ENCODE measurements around the gene SERPINB5.

The SERPINB5 gene

GRCh38 chr18:63465059-63465458 is 11.7 kb upstream of the SERPINB5 start:
- no peak for DNase-seq (ENCODE audit: low read depth)
- no peak overlapping the region for H3K4me3 ChIP-seq (ENCODE audit: low read depth, low read length)

- no peak for DNase-seq (ENCODE audit: low read depth)
- H3K4me3 ChIP-seq (ENCODE audit: low read depth, low read length), result no peak overlapping the region
Measured at GRCh38 chr18:63467699-63468098, 9.1 kb upstream of the SERPINB5 start.

GRCh38 chr18:63468575-63468974 is 8.2 kb upstream of the SERPINB5 start:
- no peak overlapping the region for H3K4me3 ChIP-seq (ENCODE audit: low read depth, low read length)
- DNase-seq (ENCODE audit: low read depth), result no peak

GRCh38 chr18:63470751-63471150 is 6.0 kb upstream of the SERPINB5 start:
- peak; percentile 4 for DNase-seq (ENCODE audit: low read depth)
- no peak overlapping the region for H3K4me3 ChIP-seq (ENCODE audit: low read depth, low read length)

- DNase-seq (ENCODE audit: low read depth), result no peak
- H3K4me3 ChIP-seq (ENCODE audit: low read depth, low read length), result no peak overlapping the region
Measured at GRCh38 chr18:63472380-63472779, 4.4 kb upstream of the SERPINB5 start.

- no peak overlapping the region for H3K4me3 ChIP-seq (ENCODE audit: low read depth, low read length)
Measured at GRCh38 chr18:63477200-63477599, 442 bp downstream of the SERPINB5 start.

GRCh38 chr18:63477968-63478367 is 1.2 kb downstream of the SERPINB5 start:
- H3K4me3 ChIP-seq (ENCODE audit: low read depth, low read length), result no peak overlapping the region
- no peak for DNase-seq (ENCODE audit: low read depth)

More at GRCh38 chr18:63477200-63477599, 442 bp downstream of the SERPINB5 start:
- DNase-seq (ENCODE audit: low read depth), result no peak

GRCh38 chr18:63479826-63480225 is 3.1 kb downstream of the SERPINB5 start:
- H3K4me3 ChIP-seq (ENCODE audit: low read depth, low read length), result no peak overlapping the region
- no peak for DNase-seq (ENCODE audit: low read depth)

GRCh38 chr18:63480476-63480875 is 3.7 kb downstream of the SERPINB5 start:
- no peak for DNase-seq (ENCODE audit: low read depth)
- no peak overlapping the region for H3K4me3 ChIP-seq (ENCODE audit: low read depth, low read length)

GRCh38 chr18:63480915-63481314 is 4.2 kb downstream of the SERPINB5 start:
- DNase-seq (ENCODE audit: low read depth), result no peak
- H3K4me3 ChIP-seq (ENCODE audit: low read depth, low read length), result no peak overlapping the region

GRCh38 chr18:63487676-63488075 is 10.9 kb downstream of the SERPINB5 start:
- H3K4me3 ChIP-seq (ENCODE audit: low read depth, low read length), result no peak overlapping the region

GRCh38 chr18:63488160-63488559 is 11.4 kb downstream of the SERPINB5 start:
- DNase-seq (ENCODE audit: low read depth), result no peak
- H3K4me3 ChIP-seq (ENCODE audit: low read depth, low read length), result no peak overlapping the region

More at GRCh38 chr18:63487676-63488075, 10.9 kb downstream of the SERPINB5 start:
- DNase-seq (ENCODE audit: low read depth), result no peak

- H3K4me3 ChIP-seq (ENCODE audit: low read depth, low read length), result no peak overlapping the region
- DNase-seq (ENCODE audit: low read depth), result no peak
Measured at GRCh38 chr18:63492851-63493250, 16.1 kb downstream of the SERPINB5 start.

- DNase-seq (ENCODE audit: low read depth), result no peak
- H3K4me3 ChIP-seq (ENCODE audit: low read depth, low read length), result no peak overlapping the region
Measured at GRCh38 chr18:63495675-63496074, 18.9 kb downstream of the SERPINB5 start.

- no peak overlapping the region for H3K4me3 ChIP-seq (ENCODE audit: low read depth, low read length)
- no peak for DNase-seq (ENCODE audit: low read depth)
Measured at GRCh38 chr18:63505566-63506335, 29.0 kb downstream of the SERPINB5 start.

GRCh38 chr18:63506336-63506646 is 29.5 kb downstream of the SERPINB5 start:
- no peak for DNase-seq (ENCODE audit: low read depth)
- H3K4me3 ChIP-seq (ENCODE audit: low read depth, low read length), result no peak overlapping the region

- DNase-seq (ENCODE audit: low read depth), result no peak
- no peak overlapping the region for H3K4me3 ChIP-seq (ENCODE audit: low read depth, low read length)
Measured at GRCh38 chr18:63508596-63508995, 31.8 kb downstream of the SERPINB5 start.

- DNase-seq (ENCODE audit: low read depth), result peak; percentile 15
- no peak overlapping the region for H3K4me3 ChIP-seq (ENCODE audit: low read depth, low read length)
Measured at GRCh38 chr18:63511285-63511684, 34.5 kb downstream of the SERPINB5 start.

GRCh38 chr18:63514326-63514725 is 37.6 kb downstream of the SERPINB5 start:
- no peak for DNase-seq (ENCODE audit: low read depth)
- H3K4me3 ChIP-seq (ENCODE audit: low read depth, low read length), result no peak overlapping the region

- no peak overlapping the region for H3K4me3 ChIP-seq (ENCODE audit: low read depth, low read length)
Measured at GRCh38 chr18:63514888-63515678, 38.3 kb downstream of the SERPINB5 start.

GRCh38 chr18:63515801-63516200 is 39.0 kb downstream of the SERPINB5 start:
- no peak for DNase-seq (ENCODE audit: low read depth)
- H3K4me3 ChIP-seq (ENCODE audit: low read depth, low read length), result no peak overlapping the region

More at GRCh38 chr18:63514888-63515678, 38.3 kb downstream of the SERPINB5 start:
- DNase-seq (ENCODE audit: low read depth), result no peak

Data from skeletal muscle cell (primary cell).